Stomach (tissue), 9 donors: ENCODE data around the gene STOML1. TPM values are rescaled to one million over a fixed set of nuclear protein-coding genes. Genes with fewer than 3 reads are reported as not detected.

Experiments used
- DNase-seq, 2 donors: peaks; one replicate each; pipeline versions ENCODE4 v3.0.0 to v3.0.0-alpha.2; 2013 to 2019
- H3K27ac ChIP-seq, 5 donors: fragments of 200-600 bp in 4 of 5; sonication (generic) in 4 of 5; one replicate each; pipeline ENCODE4 v1.5.1; 2013 to 2019; ENCODE audit warnings: mild to moderate bottlenecking in 1 of 5, moderate library complexity in 1 of 5
- H3K27me3 ChIP-seq, 3 donors: fragments of 200-600 bp; sonication (generic); one replicate each; pipeline ENCODE4 v1.5.1; 2017 to 2019; ENCODE audit warnings: mixed run types in 1 of 3
- H3K36me3 ChIP-seq, 4 donors: fragments of 200-600 bp; sonication (generic); 1 replicate in 3 of 4; 2 replicates in 1 of 4; pipeline ENCODE4 v1.5.1; 2016 to 2019
- H3K4me1 ChIP-seq, 4 donors: fragments of 200-600 bp; sonication (generic); one replicate each; pipeline ENCODE4 v1.5.1; 2016 to 2019
- H3K4me3 ChIP-seq, 4 donors: fragments of 200-600 bp; sonication (generic) in 3 of 4; one replicate each; pipeline ENCODE4 v1.5.1; 2016 to 2019; ENCODE audit warnings: mild to moderate bottlenecking in 1 of 4
- H3K9me3 ChIP-seq, 4 donors: fragments of 200-600 bp; sonication (generic); one replicate each; pipeline ENCODE4 v1.5.1; 2016 to 2019
- CTCF ChIP-seq, 7 experiments: fragments of 450-650 bp in 4 of 7; fragments of 200-600 bp in 3 of 7; sonication (generic) in 3 of 7; IDR thresholded peaks; one replicate each; pipeline ENCODE4 v1.5.1; 2016 to 2019; ENCODE audit warnings: antibody characterized with exemption in 7 of 7, control low read depth in 2 of 7, mild to moderate bottlenecking in 1 of 7
- EP300 ChIP-seq: sonication (generic); formaldehyde crosslinking; IDR thresholded peaks from one replicate; pipeline ENCODE4 v1.6.1; 2017; ENCODE audit warnings: antibody characterized with exemption
- POLR2A ChIP-seq, 4 donors: fragments of 450-650 bp; IDR thresholded peaks; one replicate each; pipeline ENCODE4 v1.6.1; 2016; ENCODE audit warnings: antibody characterized with exemption in 4 of 4, control low read depth in 2 of 4, mild to moderate bottlenecking in 1 of 4, moderate library complexity in 1 of 4
- POLR2AphosphoS5 ChIP-seq, 3 donors: sonication (generic); formaldehyde crosslinking; IDR thresholded peaks; one replicate each; pipeline ENCODE4 v1.6.1; 2016; ENCODE audit warnings: antibody characterized with exemption in 3 of 3
- WGBS, 5 donors: extraction: QIAGEN DNeasy Blood & Tissue Kit in 3 of 5; methylation state at CpG; one replicate each; pipeline versions ENCODE4 v1.1.5 to v1.1.7; 2013 to 2018; 5-methylcytosine and 5-hydroxymethylcytosine counted together
- intact Hi-C: fragments of 100-400 bp; cut with DNase I; formaldehyde crosslinking; loops from one replicate; pipeline ENCODE4 v1.15.1; 2023; ENCODE audit warnings: low total_unique reads
- polyA plus RNA-seq, 3 donors: library from polyadenylated mRNA; stranded (reverse); fragments of 200-250 nt; gene quantifications; one replicate each; pipeline ENCODE4 v1.2.3, GENCODE V29; 2013
- total RNA-seq, 5 donors: library from RNA; depleted of rRNA; stranded (reverse); fragments of >200 nt; gene quantifications; one replicate each; pipeline versions ENCODE4 v1.1.0 to v1.2.3, GENCODE V29; 2014 to 2016
- donor health status: healthy with polysubstance abuse.
- donor health status: Bipolar disorder and iron deficiency.
- donor health status: healthy.

STOML1 gene
- total and polyA plus RNA-seq, 8 donors: 5.3 to 26.4 (median 9.8) TPM

- no peak for TF ChIP-seq CTCF (IDR thresholded peaks at IDR 0.05)
- no peak for TF ChIP-seq POLR2A (IDR thresholded peaks at IDR 0.05)
- TF ChIP-seq EP300: no peak
- TF ChIP-seq POLR2AphosphoS5 (IDR thresholded peaks at IDR 0.05): no peak
- WGBS, 5 donors: 87 to 95% (median 93%) methylated on average over 23 to 28 of the region's 28 CpGs
- H3K36me3 ChIP-seq: peaks cover 40 to 80% (median 66%) of the 10 kb centered on the region in 4 donors
- H3K9me3 ChIP-seq: no peaks in the 10 kb centered on the region
- H3K4me3 ChIP-seq: no peak overlapping the region
- H3K4me1 ChIP-seq: peaks cover 12 to 36% (median 22%) of the 10 kb centered on the region in 4 donors
- no peak overlapping the region for H3K27ac ChIP-seq
- DNase-seq: no peak
- intact Hi-C loops: no loop called here
- no peaks in the 10 kb centered on the region for H3K27me3 ChIP-seq
Measured at GRCh38 chr15:74035121-74036017, 43.3 kb upstream of the STOML1 start.

DNA sequence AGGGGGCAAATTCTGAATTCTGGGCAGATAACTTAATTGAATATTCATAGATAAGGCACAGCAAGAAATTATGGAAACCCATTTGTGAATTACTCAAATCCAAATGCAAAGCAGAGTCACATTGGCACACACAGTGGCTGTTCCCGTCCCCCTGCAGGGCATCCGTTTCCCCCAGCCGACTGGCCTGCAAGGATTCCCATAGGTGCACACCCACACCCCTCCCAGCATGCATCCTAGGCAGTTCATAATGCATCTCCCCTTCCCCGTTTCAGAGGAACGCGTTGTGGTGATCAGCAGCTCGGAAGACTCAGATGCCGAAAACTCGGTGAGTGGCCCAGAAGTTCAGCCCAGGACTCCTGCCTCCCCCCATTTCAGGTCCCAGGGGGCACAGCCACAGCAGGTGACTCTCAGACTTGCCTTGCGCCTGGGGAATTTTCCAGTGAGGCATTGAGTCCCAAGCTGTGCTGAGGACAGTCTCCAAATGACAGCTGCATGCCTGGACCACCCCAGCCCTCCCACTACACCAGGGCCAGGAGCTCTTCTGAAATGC lies 42.2 kb upstream of the STOML1 start:
- intact Hi-C loops: no loop called here

DNA sequence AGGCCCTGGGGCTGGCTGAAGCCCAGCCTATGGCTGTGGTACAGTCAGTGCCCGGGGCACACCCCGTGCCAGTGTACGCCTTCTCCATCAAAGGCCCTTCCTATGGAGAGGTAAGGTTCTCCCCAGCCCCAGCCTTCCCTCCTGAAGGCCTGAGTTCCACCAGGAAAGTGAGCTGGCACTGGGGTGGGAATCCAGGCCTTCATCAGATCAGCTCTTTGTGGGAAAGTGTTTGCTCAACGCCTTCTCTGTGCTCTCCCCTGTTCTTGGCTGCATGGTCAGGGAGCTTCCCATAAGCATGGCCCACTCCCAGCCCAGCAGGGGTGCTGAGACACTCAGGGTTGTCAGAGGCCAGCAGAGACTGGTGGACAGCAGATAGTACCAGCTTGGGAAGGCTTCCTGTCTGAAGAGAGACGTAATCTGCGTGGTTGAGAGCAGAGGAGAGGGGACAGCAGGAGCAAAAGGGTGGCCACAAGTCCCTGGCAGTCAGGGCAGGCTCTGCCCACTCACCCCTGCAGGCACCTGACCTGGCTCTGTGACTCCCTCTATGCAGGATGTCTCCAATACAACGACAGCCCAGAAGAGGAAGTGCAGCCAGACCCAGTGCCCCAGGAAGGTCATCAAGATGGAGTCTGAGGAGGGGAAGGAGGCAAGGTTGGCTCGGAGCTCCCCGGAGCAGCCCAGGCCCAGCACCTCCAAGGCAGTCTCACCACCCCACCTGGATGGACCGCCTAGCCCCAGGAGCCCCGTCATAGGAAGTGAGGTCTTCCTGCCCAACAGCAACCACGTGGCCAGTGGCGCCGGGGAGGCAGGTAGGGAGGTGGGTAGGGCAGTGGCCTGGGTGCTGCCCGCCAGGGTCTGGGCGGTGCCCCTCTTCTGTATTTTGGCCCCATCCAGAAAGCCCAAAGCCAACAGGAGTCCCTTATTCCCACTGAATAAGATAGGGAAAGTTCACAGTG lies 40.8 kb upstream of the STOML1 start:
- Histone ChIP-seq H3K4me1 (peaks cover 0 to 24% (median 10%) of the 10 kb centered on the region in 4 donors), H3K36me3 (peaks cover 44 to 97% (median 77%) of the 10 kb centered on the region in 4 donors), H3K27me3 (no peaks in the 10 kb centered on the region), H3K27ac (no peak overlapping the region), H3K9me3 (no peaks in the 10 kb centered on the region), H3K4me3 (no peak overlapping the region)
- intact Hi-C loops: no loop called here
- TF ChIP-seq EP300: no peak
- TF ChIP-seq POLR2AphosphoS5 (IDR thresholded peaks at IDR 0.05): no peak
- no peak for TF ChIP-seq POLR2A (IDR thresholded peaks at IDR 0.05)
- TF ChIP-seq CTCF (IDR thresholded peaks at IDR 0.05): no peak
- WGBS, 5 donors: 83 to 92% (median 88%) methylated on average over 8 to 16 of the region's 16 CpGs
- DNase-seq: peak; percentile 4 to 22

More for the DNA sequence above, 42.2 kb upstream of the STOML1 start:
- DNase-seq: no peak
- TF ChIP-seq POLR2AphosphoS5 (IDR thresholded peaks at IDR 0.05) (no peak), POLR2A (IDR thresholded peaks at IDR 0.05) (no peak), EP300 (no peak), CTCF (IDR thresholded peaks at IDR 0.05) (no peak)
- Histone ChIP-seq H3K36me3 (peaks cover 40 to 90% (median 77%) of the 10 kb centered on the region in 4 donors), H3K27me3 (no peaks in the 10 kb centered on the region), H3K9me3 (no peaks in the 10 kb centered on the region), H3K4me1 (peaks cover 7 to 25% (median 14%) of the 10 kb centered on the region in 4 donors), H3K4me3 (no peak overlapping the region), H3K27ac (no peak overlapping the region)
- 80 to 90% (median 89%) methylated on average over 7 to 10 of the region's 10 CpGs for WGBS, 5 donors

GRCh38 chr15:74032046-74032445 lies 40.0 kb upstream of the STOML1 start:
- H3K27me3 ChIP-seq: no peaks in the 10 kb centered on the region
- intact Hi-C loops: no loop called here
- H3K4me1 ChIP-seq: peaks cover 0 to 30% (median 8%) of the 10 kb centered on the region in 4 donors
- 94 to 100% (median 98%) methylated on average over 6 of the region's 6 CpGs for WGBS, 5 donors
- H3K9me3 ChIP-seq: no peaks in the 10 kb centered on the region
- peaks cover 44 to 97% (median 77%) of the 10 kb centered on the region in 4 donors for H3K36me3 ChIP-seq
- no peak overlapping the region for H3K4me3 ChIP-seq
- no peak for DNase-seq
- TF ChIP-seq CTCF (IDR thresholded peaks at IDR 0.05) (no peak), POLR2A (IDR thresholded peaks at IDR 0.05) (no peak), POLR2AphosphoS5 (IDR thresholded peaks at IDR 0.05) (no peak), EP300 (no peak)
- no peak overlapping the region for H3K27ac ChIP-seq
